Neural progenitor cell (in vitro differentiated cells): ENCODE measurements around the gene GATD1. TPM values are rescaled to one million over a fixed set of nuclear protein-coding genes. Genes with fewer than 3 reads are reported as not detected.
A peak's percentile ranks its signal among the peaks of the same experiment; 100 is the strongest.

Source experiments
- DNase-seq: peaks from one replicate; pipeline ENCODE4 v3.0.0-alpha.2; 2016; ENCODE audit warnings: low spot score
- H2AFZ ChIP-seq: fragments of 200-600 bp; sonication (generic); replicated peaks from 2 replicates; pipeline ENCODE4 v1.6.1; 2016; ENCODE audit warnings: antibody characterized with exemption
- H3F3A ChIP-seq: fragments of 200-600 bp; sonication (generic); 2 replicates; pipeline ENCODE4 v1.6.1; 2016; ENCODE audit warnings: antibody characterized with exemption, low read depth
- H3K27ac ChIP-seq: fragments of 200-600 bp; sonication (generic); 2 replicates; pipeline ENCODE4 v1.5.1; 2016; ENCODE audit warnings: mild to moderate bottlenecking
- H3K27me3 ChIP-seq: fragments of 200-600 bp; sonication (generic); 2 replicates; pipeline ENCODE4 v1.6.1; 2016; ENCODE audit warnings: mild to moderate bottlenecking, moderate library complexity
- H3K36me3 ChIP-seq: fragments of 200-600 bp; sonication (generic); 2 replicates; pipeline ENCODE4 v1.5.1; 2016
- H3K4me1 ChIP-seq: fragments of 200-600 bp; sonication (generic); 2 replicates; pipeline ENCODE4 v1.6.1; 2016; ENCODE audit warnings: mixed run types
- H3K4me2 ChIP-seq: fragments of 200-600 bp; sonication (generic); 2 replicates; pipeline ENCODE4 v1.6.1; 2016
- H3K4me3 ChIP-seq: fragments of 200-600 bp; sonication (generic); 2 replicates; pipeline ENCODE4 v1.5.1; 2016
- H3K79me2 ChIP-seq: fragments of 200-600 bp; sonication (generic); 2 replicates; pipeline ENCODE4 v1.6.1; 2016; ENCODE audit warnings: low read depth
- H3K9ac ChIP-seq: fragments of 200-600 bp; sonication (generic); 2 replicates; pipeline ENCODE4 v1.6.1; 2016
- H3K9me3 ChIP-seq: fragments of 200-600 bp; sonication (generic); 2 replicates; pipeline ENCODE4 v1.5.1; 2016; ENCODE audit warnings: low read depth
- H4K20me1 ChIP-seq: fragments of 200-600 bp; sonication (generic); 2 replicates; pipeline ENCODE4 v1.6.1; 2016; ENCODE audit warnings: low read depth
- H3K27ac Mint-ChIP-seq: 3 replicates; pipeline ENCODE4 v1.8.0; 2021; ENCODE audit warnings: mixed read lengths
- H3K27me3 Mint-ChIP-seq: 2 replicates; pipeline ENCODE4 v1.8.0; 2022; ENCODE audit warnings: low read depth, mild to moderate bottlenecking, inconsistent platforms, moderate library complexity, mixed read lengths; ENCODE audit not compliant: insufficient read depth
- H3K36me3 Mint-ChIP-seq: 3 replicates; pipeline ENCODE4 v1.8.0; 2021; ENCODE audit warnings: mixed read lengths
- H3K4me1 Mint-ChIP-seq: 3 replicates; pipeline ENCODE4 v1.8.0; 2021; ENCODE audit warnings: mixed read lengths
- H3K4me3 Mint-ChIP-seq: 3 replicates; pipeline ENCODE4 v1.8.0; 2021; ENCODE audit warnings: mild to moderate bottlenecking, moderate library complexity, mixed read lengths
- H3K9me3 Mint-ChIP-seq: 3 replicates; pipeline ENCODE4 v1.8.0; 2020; ENCODE audit warnings: mixed read lengths
- EZH2 ChIP-seq: fragments of 200-600 bp; sonication (generic); IDR thresholded peaks from 2 replicates; pipeline ENCODE4 v1.6.1; 2017; ENCODE audit warnings: antibody characterized with exemption, mild to moderate bottlenecking, moderate library complexity
- EZH2phosphoT487 ChIP-seq: fragments of 200-600 bp; sonication (generic); IDR thresholded peaks from 2 replicates; pipeline ENCODE4 v1.6.1; 2017; ENCODE audit warnings: antibody characterized with exemption
- total RNA-seq: library from RNA; depleted of rRNA; stranded (reverse); fragments of >200 nt; gene quantifications from 2 replicates; pipeline ENCODE4 v1.2.3, GENCODE V29; 2015; ENCODE audit warnings: low replicate concordance
- TF ChIP-seq, protein P1 (sequence below): fragments of 200-600 bp; sonication (generic); IDR thresholded peaks from 2 replicates; pipeline ENCODE4 v1.5.1; 2017; ENCODE audit warnings: antibody characterized with exemption, mild to moderate bottlenecking

Gene GATD1
- total RNA-seq, 1 donor from 2014 or later: 24.1 TPM

DNA sequence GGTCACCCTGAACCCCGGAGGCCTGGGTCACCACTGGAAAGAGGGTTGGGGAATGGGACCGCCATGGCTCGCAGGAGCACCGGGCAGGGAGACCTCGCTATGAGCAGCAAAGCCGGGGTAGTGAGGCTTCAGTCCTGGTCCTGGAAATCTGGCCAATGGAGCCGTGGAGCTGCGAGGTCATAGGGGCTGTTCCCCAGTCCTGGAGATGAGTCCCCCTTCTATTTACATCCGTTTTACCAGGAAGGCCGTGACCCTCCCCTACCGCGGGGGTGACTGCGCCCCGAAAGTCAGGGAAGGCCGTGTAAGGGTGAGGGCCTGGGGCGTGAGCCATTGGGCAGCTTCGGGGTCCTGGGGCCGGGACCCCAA, 27.3 kb upstream of the GATD1 start:
- no peak for TF ChIP-seq EZH2
- TF ChIP-seq, protein P1, sequence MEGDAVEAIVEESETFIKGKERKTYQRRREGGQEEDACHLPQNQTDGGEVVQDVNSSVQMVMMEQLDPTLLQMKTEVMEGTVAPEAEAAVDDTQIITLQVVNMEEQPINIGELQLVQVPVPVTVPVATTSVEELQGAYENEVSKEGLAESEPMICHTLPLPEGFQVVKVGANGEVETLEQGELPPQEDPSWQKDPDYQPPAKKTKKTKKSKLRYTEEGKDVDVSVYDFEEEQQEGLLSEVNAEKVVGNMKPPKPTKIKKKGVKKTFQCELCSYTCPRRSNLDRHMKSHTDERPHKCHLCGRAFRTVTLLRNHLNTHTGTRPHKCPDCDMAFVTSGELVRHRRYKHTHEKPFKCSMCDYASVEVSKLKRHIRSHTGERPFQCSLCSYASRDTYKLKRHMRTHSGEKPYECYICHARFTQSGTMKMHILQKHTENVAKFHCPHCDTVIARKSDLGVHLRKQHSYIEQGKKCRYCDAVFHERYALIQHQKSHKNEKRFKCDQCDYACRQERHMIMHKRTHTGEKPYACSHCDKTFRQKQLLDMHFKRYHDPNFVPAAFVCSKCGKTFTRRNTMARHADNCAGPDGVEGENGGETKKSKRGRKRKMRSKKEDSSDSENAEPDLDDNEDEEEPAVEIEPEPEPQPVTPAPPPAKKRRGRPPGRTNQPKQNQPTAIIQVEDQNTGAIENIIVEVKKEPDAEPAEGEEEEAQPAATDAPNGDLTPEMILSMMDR: no peak
- TF ChIP-seq EZH2phosphoT487: no peak
- DNase-seq: no peak
- Histone ChIP-seq H3K27me3 (no peaks in the 10 kb centered on the region), H4K20me1 (peaks cover 9% of the 10 kb centered on the region), H3K4me3 (peak overlapping the region; percentile 72), H3K9ac (peak overlapping the region; percentile 22), H3K4me2 (peak overlapping the region; percentile 94), H2AFZ (peak overlapping the region; percentile 53), H3K27ac (no peak overlapping the region), H3K9me3 (no peaks in the 10 kb centered on the region), H3K79me2 (peaks cover 23% of the 10 kb centered on the region), H3K36me3 (no peaks in the 10 kb centered on the region), H3K4me1 (peaks cover 12% of the 10 kb centered on the region), H3F3A (peaks cover 28% of the 10 kb centered on the region)
- Mint-ChIP-seq H3K27me3 (peaks cover 2% of the 10 kb centered on the region), H3K4me3 (peak overlapping the region; percentile 83), H3K27ac (no peak overlapping the region), H3K4me1 (peaks cover 17% of the 10 kb centered on the region), H3K9me3 (no peaks in the 10 kb centered on the region), H3K36me3 (no peaks in the 10 kb centered on the region)

DNA sequence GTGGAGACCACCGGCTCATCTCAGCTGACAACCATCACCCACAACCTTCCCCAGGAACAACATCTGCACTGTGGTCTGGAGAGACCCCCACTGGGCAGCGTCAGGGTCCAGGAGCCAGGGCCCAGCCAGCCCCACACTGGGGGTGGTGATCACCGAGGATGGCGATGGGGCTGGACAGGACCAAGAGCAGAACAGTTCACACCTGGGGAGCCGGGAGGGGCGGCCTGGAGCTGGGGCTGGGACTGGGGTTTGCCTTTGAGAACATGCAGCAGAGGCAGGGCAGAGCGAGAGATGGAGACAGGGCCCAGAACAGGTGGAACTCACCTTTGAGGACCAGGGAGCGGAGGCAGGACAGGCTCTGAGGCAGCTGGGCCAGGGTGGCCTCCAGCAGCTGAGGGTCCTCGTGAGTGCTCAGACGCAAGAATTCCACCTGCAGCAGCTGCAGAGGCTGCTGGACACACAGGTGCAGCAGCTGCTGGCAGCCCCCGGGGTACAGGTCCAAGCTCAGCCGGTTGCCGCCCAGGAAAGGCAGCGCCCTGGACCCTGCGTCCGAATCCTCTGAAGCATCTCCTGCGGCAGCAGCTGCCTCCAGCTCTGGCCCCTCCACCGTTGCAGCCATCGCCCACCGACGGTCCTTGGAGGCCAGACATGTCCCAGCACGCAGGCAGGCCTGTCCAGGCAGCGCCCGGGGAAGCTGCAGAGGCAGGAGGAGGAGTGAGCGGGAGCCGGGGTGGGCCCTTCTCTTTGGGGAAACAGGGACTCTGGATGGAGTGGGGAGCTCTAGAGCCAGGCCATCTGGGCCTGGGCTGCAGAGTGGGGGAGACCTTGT, 26.7 kb upstream of the GATD1 start:
- no peak overlapping the region for H2AFZ ChIP-seq
- H3F3A ChIP-seq: peaks cover 30% of the 10 kb centered on the region
- TF ChIP-seq, protein P1: no peak
- TF ChIP-seq EZH2: no peak
- TF ChIP-seq EZH2phosphoT487: no peak
- DNase-seq: no peak
- peaks cover 20% of the 10 kb centered on the region for H3K79me2 ChIP-seq
- H3K36me3 ChIP-seq: no peaks in the 10 kb centered on the region
- no peak overlapping the region for H3K27ac ChIP-seq
- peaks cover 15% of the 10 kb centered on the region for H4K20me1 ChIP-seq
- H3K4me1 ChIP-seq: peaks cover 12% of the 10 kb centered on the region
- H3K4me1 Mint-ChIP-seq: peaks cover 16% of the 10 kb centered on the region
- H3K9me3 Mint-ChIP-seq: no peaks in the 10 kb centered on the region
- peak overlapping the region; percentile 72 for H3K4me3 ChIP-seq
- H3K27me3 Mint-ChIP-seq: peaks cover 2% of the 10 kb centered on the region
- peak overlapping the region; percentile 94 for H3K4me2 ChIP-seq
- no peak overlapping the region for H3K27ac Mint-ChIP-seq
- no peaks in the 10 kb centered on the region for H3K9me3 ChIP-seq
- H3K36me3 Mint-ChIP-seq: no peaks in the 10 kb centered on the region
- H3K27me3 ChIP-seq: no peaks in the 10 kb centered on the region
- H3K4me3 Mint-ChIP-seq: peak overlapping the region; percentile 83
- H3K9ac ChIP-seq: peak overlapping the region; percentile 22

DNA sequence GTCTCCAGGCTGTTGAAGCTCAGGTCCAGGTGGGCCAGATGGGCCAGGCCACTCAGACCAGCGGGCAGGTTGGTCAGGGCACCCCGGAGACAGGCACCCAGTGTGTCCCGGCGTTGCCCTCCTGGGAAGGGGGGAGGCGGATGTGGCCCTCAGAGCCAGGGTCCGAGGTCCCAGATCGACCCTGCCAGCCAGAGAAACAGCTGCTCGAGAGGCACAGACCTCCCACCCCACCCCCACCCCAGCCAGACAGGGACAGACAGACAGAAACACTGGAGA, 26.1 kb upstream of the GATD1 start:
- no peaks in the 10 kb centered on the region for H3K9me3 Mint-ChIP-seq
- peaks cover 10% of the 10 kb centered on the region for H3K4me1 Mint-ChIP-seq
- H3K9me3 ChIP-seq: no peaks in the 10 kb centered on the region
- H3K79me2 ChIP-seq: peaks cover 15% of the 10 kb centered on the region
- H3K4me3 ChIP-seq: no peak overlapping the region
- H4K20me1 ChIP-seq: peaks cover 21% of the 10 kb centered on the region
- H3K27me3 Mint-ChIP-seq: peaks cover 2% of the 10 kb centered on the region
- H3K27ac ChIP-seq: no peak overlapping the region
- H3F3A ChIP-seq: peaks cover 29% of the 10 kb centered on the region
- H3K9ac ChIP-seq: no peak overlapping the region
- no peak overlapping the region for H3K4me2 ChIP-seq
- H2AFZ ChIP-seq: no peak overlapping the region
- no peaks in the 10 kb centered on the region for H3K36me3 Mint-ChIP-seq
- no peak overlapping the region for H3K27ac Mint-ChIP-seq
- no peaks in the 10 kb centered on the region for H3K36me3 ChIP-seq
- H3K4me3 Mint-ChIP-seq: no peak overlapping the region
- H3K27me3 ChIP-seq: no peaks in the 10 kb centered on the region
- peaks cover 9% of the 10 kb centered on the region for H3K4me1 ChIP-seq
- DNase-seq: no peak
- TF ChIP-seq EZH2phosphoT487: no peak
- TF ChIP-seq, protein P1: no peak
- no peak for TF ChIP-seq EZH2
